Activated naive CD4-positive, alpha-beta T cell treated with anti-CD3 and anti-CD28 coated beads, Interleukin-2, amount 50 U/mL, for 16 hours (primary cell): ENCODE results near the gene ARHGEF7.

Experiments
- DNase-seq: peaks from one replicate; pipeline ENCODE4 v3.0.0-alpha.2; 2020

Gene ARHGEF7

DNA sequence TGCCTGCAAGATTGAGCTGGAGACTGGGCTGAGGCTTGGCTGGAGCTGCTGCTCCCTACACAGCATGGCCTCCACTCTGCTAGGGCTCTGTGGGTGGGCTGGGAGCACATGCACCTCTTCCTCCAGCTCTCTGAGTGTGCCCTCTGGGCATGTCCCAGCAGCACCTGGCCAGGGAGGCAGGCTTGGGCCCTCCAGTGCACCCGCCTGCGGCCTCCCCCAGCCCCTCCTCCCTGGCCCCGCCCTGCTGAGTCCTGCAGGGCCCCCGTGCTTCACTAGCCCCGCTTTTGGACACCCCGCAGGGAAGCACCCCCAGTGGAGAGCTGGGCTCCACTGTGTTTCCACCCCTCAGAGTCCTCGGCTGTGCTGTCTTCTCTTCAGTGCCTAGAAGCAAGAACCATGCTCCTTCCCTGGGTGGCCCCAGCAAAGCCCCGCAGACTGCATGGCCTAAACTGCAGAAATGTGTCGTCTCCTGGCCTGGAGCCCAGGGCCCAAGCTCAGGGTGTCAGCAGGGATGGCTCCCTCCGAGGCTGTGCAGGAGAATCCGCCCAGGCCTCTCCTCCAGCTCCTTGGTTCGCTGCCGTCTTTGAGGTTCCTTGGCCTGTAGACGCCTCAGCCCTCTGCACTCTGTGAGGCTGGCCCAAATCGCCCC, 200.4 kb downstream of the ARHGEF7 start:
- DNase-seq, result no peak

DNA sequence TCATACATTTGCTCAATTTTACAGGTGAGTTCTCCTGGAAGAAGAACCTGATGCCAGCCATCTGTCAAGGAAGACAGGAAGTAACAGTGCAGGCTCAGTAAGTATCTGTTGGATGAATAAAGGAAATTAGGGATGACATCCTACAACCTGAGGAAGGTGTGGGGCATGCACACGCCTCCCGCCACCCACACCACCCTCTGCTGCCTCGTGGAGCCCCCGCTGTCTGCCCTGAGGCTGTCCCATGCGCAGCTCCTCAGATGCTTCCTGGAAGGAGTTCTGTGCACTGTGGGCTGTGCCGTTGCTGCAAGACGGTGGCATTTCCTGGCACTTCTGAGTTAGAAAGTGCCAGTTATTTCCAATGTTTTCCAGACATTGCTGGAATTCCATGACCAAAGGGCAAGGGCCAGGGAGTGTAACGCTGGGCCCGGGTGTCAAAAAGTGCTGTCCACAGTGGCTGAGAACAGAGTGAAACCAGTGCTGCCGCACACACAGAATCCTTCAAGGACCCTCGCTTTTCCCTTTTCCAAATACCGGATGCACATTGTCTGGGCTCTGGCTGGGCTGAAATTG, 201.1 kb downstream of the ARHGEF7 start:
- no peak for DNase-seq

DNA sequence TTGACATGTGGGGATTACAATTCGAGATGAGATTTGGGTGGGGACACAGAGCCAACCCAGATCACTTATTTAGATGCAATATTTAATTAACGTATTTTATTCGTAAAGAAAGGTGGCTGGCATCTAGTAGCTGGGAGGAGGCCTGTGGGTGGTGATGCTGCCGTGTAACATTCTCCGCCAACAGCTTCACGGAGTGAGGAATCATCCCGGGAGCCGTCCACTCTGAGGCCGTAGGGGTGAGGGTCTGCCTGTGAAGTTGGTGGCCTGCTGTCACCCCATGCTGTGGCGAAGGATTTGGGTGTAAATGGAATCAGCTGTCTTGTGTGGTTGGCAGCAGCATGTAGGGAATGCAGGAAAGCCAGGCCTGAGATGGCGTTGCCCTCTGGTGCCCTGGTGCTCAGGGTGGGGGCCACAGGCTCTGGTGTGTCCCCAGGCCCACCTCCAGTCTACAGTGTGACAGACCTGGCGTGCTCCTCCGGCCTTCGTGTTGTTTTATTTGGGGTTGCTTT, 202.0 kb downstream of the ARHGEF7 start:
- no peak for DNase-seq

DNA sequence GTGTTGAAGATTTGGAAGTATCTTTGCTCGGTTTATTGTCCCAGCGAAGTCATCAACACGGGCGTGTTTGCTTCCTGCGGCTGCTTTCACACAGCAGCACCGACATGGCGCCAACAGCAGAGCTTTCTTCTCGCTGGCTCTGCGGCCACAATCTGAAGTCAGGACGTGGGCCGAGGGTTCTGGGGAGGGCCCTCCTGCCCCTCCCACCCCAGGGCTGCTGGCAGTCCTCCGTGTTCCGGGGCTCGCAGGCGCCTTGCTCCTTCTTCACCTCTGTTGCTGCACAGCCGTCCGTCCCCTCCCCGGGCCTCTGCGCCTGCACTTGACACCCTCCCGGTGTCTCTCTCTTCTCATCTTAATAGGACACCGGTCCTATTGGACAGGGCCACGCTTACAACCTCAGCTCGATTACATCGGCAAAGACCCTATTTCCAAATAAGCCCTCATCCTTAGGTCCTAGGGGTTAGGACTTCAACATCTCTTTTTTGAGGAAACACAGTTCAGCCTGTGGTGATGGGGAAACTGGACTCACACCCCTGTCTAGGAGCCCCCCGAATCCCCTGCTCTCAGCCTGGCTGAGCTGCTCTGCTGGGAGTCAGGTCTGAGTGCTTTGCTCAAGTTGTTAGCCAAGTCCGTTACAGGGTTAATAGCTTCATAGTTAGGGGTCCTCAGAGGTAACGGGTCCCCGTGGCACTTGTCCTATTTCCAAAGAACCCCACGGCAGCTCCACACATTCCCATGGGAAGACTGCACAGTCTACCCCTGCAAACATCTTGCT, 202.6 kb downstream of the ARHGEF7 start:
- DNase-seq, result no peak

DNA sequence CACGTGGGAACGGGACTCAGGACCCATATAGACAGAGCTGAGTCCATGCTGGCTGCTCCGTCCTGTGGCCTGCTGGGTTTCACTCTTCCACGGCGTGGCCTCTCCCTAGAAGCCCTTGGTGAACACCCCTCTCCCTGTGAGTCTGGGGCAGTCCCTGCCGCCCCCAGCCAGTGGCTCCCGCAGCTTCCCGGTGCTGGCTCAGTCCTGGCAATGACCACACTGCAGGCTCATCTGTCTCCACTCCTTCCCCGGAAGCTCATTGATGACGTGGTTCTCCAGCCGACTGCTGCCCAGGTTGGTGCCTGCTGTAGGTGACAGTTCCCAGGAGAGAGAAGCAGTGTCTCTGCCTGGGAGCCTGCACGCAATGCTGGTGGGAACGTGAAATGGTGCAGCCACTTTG, 203.3 kb downstream of the ARHGEF7 start:
- DNase-seq, result no peak

DNA sequence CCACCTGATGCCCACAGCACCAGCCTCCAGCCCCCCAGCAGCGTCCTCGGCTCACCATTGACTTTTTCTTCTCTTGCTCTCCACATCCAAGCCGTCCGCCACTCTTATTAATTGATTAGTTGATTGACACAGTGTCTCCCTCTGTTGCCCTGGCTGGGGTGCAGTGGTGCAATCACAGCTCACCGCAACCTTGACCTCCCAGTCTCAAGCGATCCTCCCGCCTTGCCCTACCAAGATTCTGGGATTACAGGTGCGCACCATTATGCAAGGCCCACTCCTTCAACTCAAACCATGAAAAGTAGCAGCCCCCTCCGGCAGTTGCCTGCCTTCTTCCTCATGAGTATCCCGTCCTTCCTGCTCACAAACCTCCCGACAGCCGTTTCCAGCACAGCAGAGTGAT, 204.4 kb downstream of the ARHGEF7 start:
- DNase-seq, result no peak

DNA sequence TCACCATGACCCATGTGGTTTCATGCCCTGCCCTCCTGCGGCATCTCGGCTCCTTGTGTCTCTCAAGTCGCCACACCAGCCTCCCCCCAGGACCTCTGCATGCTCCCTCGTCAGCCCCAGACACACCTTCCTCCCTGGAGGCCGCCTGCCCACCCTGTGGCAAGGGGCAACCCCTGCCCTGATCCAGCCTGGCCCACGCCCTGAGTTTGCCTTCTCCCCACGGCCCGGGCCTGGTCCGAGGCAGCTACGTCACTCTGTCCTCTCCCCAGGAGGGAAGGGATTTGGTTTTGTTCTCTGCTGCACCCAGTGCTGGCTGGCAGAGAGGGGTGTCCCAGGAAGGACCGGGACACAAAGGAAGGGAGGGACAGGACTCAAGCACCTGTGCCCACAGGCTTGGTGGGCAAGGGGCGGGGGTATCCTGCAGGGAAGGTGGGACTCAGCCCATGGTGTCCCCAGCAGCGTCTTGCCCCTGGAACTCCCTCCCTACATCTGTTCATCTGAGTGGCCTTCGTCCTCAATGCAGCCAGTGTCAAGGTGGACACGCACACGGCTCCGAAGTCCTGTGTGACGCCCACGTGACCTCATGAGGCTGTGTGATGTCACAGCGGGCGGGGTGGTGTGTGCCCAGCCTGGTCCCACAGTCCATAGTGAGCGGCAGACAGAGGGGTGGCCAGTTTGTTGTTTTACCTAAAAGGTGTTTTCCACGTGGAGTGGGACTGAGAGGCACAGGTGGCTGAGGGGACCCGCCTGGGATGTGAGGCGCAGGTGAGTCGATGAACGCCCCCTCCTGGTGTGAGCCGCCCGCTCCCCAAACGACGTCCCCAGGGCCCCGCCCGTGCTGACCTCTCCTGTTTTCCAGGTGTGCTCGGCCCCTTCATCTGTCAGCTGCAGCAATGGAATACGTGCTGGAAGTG, 205.1 kb downstream of the ARHGEF7 start, which contains the start of gene TEX29:
TSS of gene TEX29 (plus strand) at position 645 of the 914 bp plus-strand sequence. CDS start at position 894, 249 bp downstream.
- no peak for DNase-seq

DNA sequence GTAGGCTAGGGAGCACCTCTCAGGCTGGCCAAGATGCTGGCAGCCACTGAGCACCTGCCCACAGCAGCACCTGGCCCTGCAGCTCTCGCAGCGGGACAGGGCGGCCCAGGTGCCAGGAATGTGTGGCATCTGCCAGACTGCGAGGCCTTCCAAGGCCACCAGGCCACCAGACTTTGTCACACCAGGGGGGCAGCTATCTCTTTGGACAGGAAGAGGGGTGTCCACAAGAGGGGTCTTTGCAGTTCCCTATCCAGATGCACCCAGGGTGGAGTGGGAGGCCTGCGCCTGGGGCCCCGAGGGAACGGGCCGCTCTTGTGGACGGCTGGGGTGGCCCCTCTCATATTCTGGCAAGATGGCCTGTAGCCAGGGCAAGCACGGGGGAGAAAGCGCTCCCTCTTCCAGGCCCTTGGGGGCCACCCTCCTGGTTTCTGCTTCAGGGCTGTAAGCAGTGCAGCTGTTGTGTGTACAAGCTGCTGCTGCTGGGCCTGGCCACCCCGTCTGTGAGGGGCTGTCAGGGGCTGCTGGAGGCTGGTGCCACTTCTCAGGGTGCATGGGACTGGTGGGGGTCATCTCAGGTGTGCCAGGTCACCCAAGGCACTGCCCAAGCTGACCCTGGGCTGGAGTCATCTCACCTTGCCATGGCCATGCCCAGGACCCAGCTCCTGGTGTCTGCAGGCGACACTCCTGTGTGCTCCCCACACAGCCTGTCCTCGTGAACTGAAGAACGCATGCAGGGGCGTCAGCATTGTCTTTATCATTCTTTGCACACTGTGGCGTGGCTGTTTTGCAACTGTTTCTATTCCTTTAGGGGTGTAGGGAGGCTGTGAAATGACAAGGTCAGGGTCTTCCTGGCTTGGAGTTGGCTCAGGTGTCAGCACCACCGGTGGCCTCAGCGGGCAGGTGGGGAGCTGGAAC, 207.1 kb downstream of the ARHGEF7 start:
- no peak for DNase-seq

DNA sequence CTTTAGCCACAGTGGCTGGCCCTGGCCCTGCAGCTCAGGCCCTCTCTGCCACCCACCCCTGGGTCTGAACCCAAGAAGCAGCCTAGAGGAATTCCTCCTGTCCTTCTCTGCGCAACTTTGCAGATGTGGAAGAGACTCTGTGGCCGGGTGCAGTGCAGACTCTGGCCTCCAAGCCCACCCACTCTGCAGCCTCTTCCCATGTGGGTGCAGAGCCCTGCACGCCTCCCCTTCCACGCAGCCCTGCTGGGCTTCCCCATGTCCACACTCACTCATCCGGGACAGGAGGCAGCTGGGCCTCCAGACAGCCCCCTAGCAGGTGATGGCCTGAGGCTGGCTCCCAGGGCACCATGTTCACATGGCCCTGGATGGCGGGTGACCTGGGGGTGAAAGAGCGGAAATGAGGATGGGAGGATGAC, 207.8 kb downstream of the ARHGEF7 start:
- DNase-seq, result no peak

DNA sequence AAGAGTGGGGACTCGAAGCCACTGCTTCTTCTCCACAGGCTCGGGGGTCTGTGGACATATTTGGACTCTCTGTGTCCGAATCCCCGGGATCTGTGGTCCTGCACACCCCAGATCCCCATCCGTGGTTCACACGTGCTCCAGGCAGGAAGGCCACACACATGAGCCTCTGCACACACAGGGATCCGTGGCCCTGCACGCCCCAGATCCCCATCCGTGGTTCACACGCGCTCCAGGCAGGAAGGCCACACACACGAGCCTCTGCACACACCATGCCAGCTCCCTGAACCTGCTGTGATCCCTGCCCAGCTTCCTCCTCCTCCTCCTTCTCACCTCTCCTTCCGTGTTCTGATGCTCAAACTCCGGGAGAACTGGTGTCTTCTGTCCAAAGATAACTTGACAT, 208.4 kb downstream of the ARHGEF7 start:
- no peak for DNase-seq

DNA sequence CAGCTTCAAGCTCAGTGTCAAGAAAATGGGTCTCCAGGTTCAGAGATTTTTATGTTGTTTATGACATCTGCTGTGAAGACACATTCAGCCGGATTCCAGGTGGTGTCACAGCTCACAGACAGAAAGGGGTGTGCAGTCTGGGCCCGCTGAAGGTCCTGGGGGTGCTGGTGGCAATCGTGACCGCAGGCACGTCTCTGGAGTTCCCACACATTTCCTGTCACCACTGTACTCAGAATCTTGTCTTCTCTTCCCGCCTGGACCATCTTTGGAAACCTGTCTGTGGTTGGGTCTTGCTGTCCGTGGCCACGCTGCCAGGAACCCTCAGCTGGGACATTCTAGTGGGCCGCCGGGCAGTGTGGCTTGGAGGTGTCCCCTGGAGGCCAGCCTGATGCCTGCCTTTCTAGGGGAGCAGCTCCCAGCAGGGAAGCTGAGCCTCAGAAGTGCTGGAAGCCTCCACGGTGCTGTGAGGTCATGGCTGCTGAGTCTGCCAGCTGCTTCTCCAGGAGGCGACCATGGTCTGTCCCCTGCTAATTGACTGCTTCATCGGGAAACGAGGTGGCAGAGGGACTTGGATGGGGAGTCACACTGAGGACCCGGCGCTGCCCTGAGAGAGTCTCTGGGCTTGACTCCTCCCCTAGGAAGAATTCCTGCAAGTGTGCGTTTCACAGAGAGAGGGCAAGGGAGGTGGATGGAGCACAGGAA, 209.0 kb downstream of the ARHGEF7 start:
- DNase-seq, result no peak

DNA sequence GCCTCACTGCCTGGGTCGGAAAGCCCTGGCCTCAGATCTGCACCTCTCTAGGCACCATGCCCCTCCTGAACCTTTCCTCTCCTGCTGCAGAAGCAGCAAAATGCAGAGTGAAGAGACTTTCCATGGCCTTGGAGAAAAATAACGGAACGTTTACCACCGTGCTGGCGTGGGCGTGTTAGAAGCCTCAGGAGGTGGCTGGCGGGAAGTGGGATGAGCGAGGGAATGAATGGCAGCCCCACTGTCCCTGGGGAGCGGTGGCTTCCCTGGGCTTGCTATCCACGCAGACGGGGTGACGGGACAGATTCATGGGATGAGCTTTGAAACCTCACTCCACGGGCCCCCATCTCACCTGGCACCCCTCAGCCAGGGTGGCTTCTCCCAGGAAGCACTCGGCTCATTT, 209.6 kb downstream of the ARHGEF7 start:
- no peak for DNase-seq

DNA sequence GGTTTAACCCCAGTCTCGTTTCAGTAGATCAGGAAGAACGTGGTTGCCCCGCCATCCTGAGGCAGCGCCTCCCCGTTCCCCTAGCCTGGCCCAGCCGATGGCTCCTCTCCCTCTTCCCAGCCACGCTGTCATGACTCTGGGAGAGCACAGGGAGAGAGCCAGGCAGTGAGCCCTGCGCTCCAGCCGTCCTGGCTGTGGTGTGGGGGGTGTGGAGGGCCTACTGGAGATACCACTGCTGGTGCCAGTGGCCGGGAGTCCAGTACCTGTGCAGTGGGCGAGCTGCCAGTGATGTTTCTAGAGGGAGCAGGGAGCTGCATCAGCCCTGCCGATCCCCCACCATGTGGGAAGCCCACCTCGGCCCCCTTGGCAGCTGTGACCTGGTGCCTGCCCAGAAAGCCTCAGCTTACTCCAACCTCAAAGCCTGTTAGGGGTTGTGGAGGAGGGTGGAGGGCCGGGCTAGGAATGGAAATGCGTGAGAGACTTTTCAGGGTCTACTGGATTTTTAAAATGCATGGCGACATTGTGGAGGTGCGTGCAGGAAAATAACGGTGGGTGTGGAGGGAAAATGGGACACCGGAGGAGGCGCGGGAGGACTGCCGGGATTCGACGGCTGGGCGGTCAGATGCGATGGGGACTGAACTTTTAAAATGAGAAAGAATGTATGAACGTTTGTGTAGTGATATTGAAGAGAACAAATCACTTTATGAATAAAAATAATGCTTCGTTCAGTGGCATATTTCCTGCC, 210.2 kb downstream of the ARHGEF7 start:
- no peak for DNase-seq

DNA sequence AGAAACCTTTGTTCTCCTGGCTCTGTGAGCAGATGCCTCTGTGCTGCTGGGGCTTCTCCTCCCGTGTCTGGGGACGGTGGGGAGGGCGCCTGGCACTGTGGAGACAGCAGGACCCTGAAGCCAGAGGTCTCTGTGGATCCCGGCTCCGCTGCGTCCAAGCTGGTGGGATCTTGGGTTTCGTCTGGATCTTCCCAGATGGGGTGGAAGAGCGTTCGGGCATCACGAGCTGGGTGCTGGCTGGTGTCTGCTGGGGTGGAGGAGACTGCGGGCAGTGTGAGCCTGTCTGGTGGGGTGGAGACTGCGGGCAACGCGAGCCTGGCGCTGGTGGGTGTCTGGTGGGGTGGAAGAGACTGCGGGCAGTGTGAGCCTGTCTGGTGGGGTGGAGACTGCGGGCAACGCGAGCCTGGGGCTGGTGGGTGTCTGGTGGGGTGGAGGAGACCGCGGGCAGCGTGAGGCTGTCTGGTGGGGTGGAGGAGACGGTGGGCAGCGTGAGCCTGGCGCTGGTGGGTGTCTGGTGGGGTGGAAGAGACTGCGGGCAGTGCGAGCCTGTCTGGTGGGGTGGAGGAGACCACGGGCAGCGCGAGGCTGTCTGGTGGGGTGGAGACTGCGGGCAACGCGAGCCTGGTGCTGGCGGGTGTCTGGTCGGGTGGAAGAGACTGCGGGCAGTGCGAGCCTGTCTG, 211.0 kb downstream of the ARHGEF7 start:
- no peak for DNase-seq

DNA sequence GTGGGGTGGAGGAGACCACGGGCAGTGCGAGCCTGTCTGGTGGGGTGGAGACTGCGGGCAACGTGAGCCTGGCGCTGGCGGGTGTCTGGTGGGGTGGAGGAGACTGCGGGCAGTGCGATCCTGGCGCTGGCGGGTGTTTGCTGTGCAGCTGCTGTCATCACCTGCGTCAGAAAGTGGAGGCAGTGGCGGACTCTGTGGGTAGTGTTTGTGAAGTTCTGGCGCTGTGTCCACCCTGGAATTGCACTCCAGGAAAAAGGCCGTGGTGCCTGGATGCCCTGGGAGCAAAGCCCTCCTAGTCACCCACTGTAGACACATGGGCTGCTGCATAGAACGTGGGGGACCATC, 211.5 kb downstream of the ARHGEF7 start:
- no peak for DNase-seq

DNA sequence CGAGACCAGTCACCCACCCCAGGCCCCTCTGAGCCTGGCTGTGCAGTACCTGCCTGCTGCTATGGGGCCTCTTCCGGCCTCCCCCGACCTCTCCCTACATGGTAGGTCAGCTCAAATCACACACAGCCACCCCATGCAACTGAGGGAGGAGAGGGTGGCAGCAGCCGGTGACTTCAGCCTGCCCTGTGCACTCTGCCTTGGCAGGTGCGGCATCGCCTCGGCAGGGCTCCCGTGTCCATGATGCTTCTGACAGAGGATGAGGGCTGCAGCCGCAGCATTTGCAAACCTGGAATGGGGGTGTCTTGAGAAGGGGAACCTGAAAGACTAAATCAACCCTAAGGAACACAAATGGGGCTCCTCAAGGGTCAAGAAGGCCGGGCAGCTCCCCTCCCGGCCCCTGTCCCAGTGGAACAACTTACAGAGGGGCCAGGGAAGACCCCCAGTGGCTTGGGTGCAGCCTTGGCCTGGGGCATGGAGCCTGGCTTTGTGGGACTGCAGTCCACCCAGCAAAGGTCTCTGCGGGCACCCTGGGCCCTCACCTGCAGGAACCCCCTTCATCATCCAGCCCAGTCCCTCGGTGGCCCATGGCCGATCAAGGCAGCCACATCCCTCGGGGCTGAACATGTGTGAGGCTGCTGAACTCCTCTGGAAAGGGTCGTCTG, 212.0 kb downstream of the ARHGEF7 start:
- DNase-seq, result no peak

DNA sequence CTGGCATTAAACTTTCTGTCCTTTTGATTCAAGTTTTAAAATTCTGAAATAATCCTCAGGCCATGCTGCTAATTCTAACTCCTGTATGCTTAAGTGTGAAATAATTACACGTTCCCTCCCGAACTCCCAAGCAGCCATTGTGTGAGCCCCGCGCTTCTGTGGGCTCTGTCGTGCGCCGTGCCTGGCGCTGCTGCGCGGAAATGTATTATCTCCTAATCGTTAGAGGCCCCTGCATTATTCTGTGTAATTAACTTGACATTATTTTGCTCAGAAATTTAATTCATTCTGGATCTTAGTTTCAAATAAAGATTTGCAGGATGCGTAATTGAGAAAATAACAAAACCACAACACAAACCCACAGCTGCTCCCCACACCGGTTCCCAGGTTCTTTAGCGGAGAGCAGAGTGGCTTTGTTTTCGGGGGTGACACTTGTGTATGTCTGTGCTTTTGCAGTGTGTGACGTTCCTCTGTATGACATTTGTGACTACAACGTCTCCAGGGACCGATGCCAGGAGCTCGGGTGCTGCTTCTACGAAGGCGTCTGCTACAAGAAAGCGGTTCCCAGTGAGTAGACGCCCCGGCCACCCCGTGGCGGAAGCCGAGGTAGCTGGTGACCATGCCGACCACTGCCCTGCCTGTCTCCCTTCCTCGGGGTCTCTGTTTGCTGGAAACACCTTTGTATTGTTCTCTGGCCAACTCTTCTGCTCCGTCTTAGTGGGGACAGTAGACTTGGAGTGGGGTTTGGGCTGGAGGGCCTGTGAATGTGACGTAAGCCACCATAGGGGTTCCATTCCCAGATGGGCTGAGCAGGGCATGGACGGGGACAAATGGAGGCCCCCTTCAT, 212.8 kb downstream of the ARHGEF7 start:
- no peak for DNase-seq
